Stimulated activated CD4-positive, alpha-beta T cell treated with anti-CD3 and anti-CD28 coated beads, TNF-alpha, amount 100 ng/mL, for 1 hour (primary cell): ENCODE results near the gene TMEM100.

ENCODE experiments used
- DNase-seq, 3 donors: peaks; one replicate each; pipeline ENCODE4 v3.0.0-alpha.2; 2020; ENCODE audit warnings: low read depth in 3 of 3, low spot score in 1 of 3

TMEM100 gene, protein sequence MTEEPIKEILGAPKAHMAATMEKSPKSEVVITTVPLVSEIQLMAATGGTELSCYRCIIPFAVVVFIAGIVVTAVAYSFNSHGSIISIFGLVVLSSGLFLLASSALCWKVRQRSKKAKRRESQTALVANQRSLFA

GRCh38 chr17:55722742-55723487, at the start of gene TMEM100:
Gene TMEM100 (minus strand): TSS chr17:55722864. CDS start chr17:55721070, 1,794 bp downstream.
- no peak for DNase-seq

DNA sequence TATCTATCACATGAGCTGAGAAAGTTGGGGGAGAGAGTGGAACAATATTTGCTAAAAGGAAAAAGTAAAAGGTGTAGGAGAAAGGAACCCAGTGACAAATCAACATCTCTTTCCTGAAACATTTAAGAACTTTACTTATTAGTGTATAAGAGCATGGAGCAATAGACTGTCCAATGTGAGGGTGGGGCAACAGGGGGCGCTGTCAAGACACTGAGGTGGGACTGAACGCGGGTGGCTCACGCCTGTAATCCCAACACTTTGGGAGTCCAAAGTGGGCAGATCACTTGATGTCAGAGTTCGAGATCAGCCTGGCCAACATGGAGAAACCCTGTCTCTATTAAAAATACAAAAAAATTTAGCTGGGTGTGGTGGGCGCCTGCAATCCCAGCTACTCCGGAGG, 49.4 kb upstream of the TMEM100 start:
- DNase-seq, result no peak

DNA sequence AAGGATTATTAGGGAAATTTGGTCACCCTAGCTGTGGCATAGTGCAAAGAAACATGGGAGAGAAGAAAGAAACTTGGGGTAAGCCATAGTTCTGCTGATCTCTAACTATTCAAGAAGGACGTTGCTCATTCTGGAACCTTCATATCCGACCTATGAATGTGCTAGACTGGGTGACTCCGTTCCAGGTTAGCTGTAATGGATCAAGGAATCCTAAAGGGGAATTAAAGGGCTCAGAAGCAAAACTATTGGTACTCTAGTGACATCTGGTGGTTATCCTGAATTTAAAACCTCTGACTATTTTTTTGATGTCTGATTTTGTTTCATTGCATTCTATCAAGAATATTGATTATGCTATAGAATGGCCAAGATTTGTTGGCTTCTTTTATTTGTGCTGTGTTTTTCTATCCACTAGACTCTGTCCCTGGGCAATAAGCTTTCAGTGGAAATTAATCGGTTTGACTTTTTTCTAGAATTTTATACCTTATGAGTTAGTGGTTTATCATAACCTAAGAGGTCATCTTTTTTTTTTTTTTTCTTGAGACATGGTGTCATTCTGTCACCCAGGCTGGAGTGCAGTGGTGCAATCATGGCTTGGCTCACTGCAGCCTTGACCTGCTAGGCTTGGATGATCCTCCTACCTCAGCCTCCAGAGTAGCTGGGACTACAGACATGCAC, 47.7 kb upstream of the TMEM100 start:
- DNase-seq, result no peak

DNA sequence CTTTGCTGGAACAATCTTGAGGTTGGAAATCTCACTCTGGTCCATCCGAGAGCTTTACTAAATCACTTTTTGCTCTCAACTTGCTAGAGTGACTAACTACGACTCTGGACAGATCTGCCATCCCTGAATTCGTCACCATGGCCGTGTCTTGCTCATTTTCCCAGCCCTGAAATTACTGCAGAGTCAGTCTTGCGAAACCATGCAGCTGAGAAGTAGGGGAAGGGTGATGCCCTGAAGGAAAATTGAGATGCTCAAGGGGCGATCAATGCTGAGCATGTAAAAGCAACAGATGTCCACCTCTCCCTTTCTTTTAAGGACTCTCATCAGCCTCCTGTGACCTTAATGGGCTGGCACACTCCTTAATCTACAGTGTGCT, 46.9 kb upstream of the TMEM100 start:
- DNase-seq, result no peak

DNA sequence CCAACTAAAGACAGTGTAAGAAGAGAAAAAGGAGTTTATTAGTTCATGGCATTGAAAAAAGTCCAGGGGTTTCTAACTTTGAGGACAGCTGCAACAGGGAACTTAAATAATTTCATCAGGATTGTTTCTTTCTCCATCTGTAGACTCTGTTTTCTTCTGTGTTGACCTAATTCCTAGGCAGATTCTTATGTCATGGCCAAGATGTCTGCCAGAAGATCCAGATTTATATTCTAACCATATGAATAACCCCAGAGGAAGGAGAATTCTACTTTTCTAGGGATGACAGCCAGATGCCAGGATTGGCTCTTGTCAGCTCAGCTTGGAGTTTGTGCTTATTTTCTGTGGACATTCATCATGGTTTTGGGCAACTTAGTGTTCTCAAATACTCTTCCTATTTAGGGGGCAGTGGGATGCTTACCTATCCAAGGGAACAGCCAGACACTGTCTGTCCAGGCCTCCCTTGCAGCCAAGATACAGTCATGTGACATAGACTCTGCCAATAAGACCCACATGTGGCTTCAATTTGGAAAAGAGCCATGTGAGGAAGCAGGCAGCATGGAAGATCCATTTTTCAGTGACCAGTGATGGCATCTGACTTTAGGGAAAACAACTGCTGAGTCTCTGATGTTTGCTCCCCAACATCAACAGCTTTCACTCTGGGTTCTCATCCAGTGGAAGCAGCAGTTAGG, 46.4 kb upstream of the TMEM100 start:
- no peak for DNase-seq

- no peak for DNase-seq
Measured at GRCh38 chr17:55765472-55765871, 42.8 kb upstream of the TMEM100 start.

- no peak for DNase-seq
Measured at GRCh38 chr17:55764610-55765009, 41.9 kb upstream of the TMEM100 start.

DNA sequence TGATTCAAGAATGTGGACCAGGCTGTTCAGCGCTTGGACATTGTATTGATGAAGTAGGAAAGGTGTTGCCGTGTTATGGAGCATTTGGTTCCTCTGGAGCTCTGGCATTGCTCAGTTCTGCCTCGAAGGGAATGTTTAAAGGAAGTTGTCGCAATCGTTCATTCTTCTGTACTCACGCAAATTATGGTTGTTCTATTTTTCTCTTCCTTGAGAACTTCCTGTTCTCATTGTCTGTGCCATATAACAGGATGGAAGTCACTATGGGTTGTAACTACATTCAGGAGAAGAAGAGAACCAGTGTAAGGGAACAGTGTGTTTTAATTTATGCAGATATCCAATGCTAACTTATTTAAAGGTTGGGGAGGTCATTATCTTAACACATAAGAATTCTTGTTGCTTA, 41.2 kb upstream of the TMEM100 start:
- DNase-seq, result no peak

DNA sequence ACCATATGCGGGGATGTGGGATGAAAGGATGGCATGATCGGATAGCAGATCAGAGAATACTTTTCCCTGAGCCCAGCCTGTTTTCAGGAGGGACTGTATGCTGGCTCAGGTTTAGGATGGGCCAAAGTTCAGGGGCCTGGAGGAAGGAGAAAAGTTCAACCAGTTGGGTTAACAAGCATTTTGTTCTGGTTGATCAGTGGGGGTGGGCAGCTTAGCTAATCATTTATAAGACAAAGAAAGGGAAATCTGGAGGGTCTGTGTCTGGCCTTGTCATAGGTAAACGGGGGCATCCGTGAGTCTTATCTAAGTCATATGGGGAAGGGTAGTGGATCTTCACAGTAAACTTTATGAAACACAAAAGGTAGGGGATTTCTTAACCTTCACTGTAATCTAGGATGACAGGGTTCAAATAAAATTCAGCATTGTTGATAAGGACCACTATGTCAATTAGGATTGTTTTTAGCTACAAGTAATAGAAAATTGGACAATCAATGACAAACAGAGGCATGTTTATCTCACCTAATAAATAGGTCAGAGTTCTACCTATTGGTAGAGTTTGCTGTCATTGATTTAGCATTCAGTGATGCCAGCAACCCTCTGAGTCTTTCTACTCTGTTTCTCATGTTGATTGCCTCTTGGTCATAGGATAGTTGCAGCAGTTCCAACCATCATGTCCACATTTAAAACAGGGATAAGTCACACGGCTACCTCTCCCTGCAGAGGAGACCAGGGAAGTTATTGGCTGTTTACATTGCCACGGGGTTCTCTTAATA, 39.6 kb upstream of the TMEM100 start:
- no peak for DNase-seq

DNA sequence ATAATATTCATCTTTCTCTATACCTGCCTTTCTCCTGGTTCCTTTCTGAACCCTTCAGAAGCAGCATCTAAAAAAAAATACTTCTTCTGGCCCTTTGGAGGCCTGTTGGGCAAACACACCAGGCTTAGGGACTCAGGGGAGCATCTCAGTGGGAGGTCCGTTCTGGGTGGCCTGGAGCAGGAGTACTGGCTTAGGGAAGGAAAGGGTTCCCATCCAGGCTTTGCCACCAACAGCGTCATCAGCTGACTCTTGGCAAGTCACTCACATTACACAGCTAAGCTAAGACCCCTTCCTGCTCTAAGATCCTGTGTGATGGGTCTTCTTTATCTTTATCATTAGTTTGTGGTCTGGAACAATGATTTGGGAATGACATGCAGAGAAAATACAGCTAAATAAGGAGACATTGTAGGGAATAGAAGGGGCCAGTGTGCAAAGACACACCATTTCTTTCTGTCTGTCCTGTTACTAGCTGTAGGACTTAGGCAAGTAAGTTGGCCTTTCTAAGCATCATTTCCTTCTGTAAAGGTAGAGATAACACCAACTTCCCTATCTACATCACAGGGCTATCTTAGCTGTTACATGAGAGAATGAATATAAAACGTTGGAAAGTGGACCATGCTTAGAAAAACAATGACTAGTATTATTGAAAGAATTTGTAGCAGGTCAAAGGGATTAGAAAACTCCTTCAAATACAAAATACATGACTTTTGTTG, 38.1 kb upstream of the TMEM100 start:
- no peak for DNase-seq

- no peak for DNase-seq
Measured at GRCh38 chr17:55758171-55758570, 35.5 kb upstream of the TMEM100 start.

- no peak for DNase-seq
Measured at GRCh38 chr17:55757659-55758058, 35.0 kb upstream of the TMEM100 start.

- no peak for DNase-seq
Measured at GRCh38 chr17:55756689-55757088, 34.0 kb upstream of the TMEM100 start.

GRCh38 chr17:55751720-55752250, 29.1 kb upstream of the TMEM100 start:
- no peak for DNase-seq

GRCh38 chr17:55750750-55751657, 28.3 kb upstream of the TMEM100 start, which contains the start of gene PCTP:
Gene PCTP (plus strand): TSS chr17:55751051. CDS start chr17:55751104, 53 bp downstream.
- DNase-seq, result peak; percentile 32 to 74 (median 52)

GRCh38 chr17:55749985-55750384, 27.3 kb upstream of the TMEM100 start:
- DNase-seq, result no peak

GRCh38 chr17:55748841-55749240, 26.2 kb upstream of the TMEM100 start:
- DNase-seq, result no peak

- no peak for DNase-seq
Measured at GRCh38 chr17:55747209-55747608, 24.5 kb upstream of the TMEM100 start.

DNA sequence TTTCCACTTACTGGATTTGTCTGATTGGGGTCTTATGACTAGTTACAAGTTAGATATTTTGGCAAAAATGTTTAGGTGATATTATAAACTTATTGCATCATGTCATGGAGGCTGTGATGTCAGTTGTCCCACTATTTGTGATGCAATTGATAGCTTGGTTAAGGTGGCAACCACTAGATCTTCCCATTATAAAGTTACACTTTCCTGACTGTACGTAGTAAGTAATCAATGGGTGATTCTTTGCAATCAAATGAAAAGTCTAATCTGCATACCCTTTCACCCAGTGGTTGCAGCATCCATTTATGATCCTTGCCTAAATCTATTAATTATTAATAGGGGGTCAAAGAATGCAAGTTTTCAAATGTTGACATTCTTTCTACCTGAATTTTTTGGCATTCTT, 23.8 kb upstream of the TMEM100 start:
- DNase-seq, result no peak
